ENCODE results near the gene SCGB1D2.
A peak's percentile ranks its signal among the peaks of the same experiment; 100 is the strongest.

The SCGB1D2 gene

GRCh38 chr11:62264004-62264403 lies 22.0 kb downstream of the SCGB1D2 start:
- no peak for DNase-seq

DNA sequence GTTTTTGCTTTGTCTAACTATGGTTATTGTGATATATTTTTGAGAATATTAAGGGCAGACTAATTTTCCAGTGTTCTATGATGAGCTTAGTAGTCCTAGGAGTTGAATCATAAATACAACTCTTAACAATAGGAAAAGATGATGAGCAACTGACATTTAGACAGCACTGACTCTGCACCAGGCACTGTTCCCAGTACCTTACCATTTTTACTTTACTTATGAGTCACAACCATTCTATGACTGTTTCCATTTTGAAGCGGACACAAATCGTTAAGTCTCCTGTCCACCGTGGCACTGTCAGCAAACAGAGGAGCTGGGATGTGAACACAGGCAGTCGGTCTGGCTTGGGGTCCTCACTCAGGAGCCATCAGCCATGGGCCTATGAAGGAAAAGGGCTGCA lies 24.5 kb downstream of the SCGB1D2 start:
- DNase-seq: no peak

DNA sequence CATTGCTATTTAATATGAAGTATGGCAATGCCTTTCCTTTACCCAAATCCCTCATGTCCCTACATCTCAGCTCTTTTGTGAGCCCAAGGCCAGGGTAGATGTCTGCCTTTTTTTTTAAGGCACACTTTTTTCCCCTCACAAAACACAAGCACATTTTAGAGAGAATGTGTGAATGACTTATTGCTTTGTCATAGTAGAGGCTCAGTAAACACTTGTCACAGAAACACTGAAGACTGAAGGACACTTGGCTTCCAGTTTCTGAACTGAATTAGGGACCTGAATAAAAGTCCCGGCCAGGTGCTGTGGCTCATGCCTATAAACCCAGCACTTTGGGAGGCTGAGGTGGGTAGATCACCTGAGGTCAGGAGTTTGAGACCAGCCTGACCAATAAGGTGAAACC lies 25.0 kb downstream of the SCGB1D2 start:
- no peak for DNase-seq

- DNase-seq: no peak
Observed at GRCh38 chr11:62267576-62267975, 25.5 kb downstream of the SCGB1D2 start.

- DNase-seq: peak; percentile 7
Observed at GRCh38 chr11:62269654-62270278, 27.7 kb downstream of the SCGB1D2 start, which contains the start of gene SCGB2A2. TSS of gene SCGB2A2 (plus strand) at chr11:62270158. CDS start at chr11:62270217, 59 bp downstream.

- no peak for DNase-seq
Observed at GRCh38 chr11:62273284-62273683, 31.2 kb downstream of the SCGB1D2 start.

DNA sequence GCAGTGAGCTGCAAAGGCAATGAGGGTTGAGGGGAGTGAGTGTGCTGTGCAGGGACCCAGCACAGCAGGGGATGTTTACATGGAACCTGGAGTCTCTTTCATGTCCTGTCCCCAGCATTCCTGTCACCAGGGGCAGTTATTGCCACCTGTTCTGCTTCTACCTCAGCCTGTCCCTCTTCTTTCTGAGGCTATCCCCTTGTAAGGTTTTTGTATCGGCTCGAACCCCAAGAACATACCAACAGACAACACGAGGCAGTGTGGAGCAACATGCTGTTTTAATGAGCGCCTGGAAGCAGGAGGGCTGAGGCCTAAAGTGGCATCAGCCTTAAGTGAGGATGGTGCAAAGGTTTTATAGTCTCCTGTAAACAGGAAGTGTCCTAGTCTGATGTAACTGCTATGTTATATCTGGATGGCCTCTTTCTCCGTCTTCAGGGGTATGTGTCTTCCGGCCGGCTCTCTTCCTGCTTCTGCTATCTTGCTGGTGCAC lies 31.8 kb downstream of the SCGB1D2 start:
- no peak for DNase-seq

- no peak for DNase-seq
Observed at GRCh38 chr11:62280452-62280851, 38.4 kb downstream of the SCGB1D2 start.

Data from RPMI8226 (cell line).